Right atrium auricular region (tissue), 2 donors: Measurements from ENCODE around the gene YES1. TPM values are rescaled to one million over a fixed set of nuclear protein-coding genes. Genes with fewer than 3 reads are reported as not detected.
"Not testable (repeated sequence)": the region's sequence is repeated elsewhere in the genome, so short reads cannot be mapped to it uniquely, and the experiment has no call there.

Experiments
- DNase-seq: peaks from one replicate; pipeline ENCODE4 v3.0.0-alpha.2; 2019; ENCODE audit warnings: low spot score
- H3K27ac ChIP-seq, 2 donors: fragments of 200-600 bp; sonication (generic); 1 replicate in 1 of 2; 2 replicates in 1 of 2; pipeline ENCODE4 v1.5.1; 2016 to 2019
- H3K27me3 ChIP-seq, 2 donors: fragments of 200-600 bp; sonication (generic); one replicate each; pipeline versions ENCODE4 v1.5.1 to v1.6.0; 2017 to 2019
- H3K36me3 ChIP-seq: fragments of 200-600 bp; sonication (generic); one replicate; pipeline ENCODE4 v1.5.1; 2016
- H3K4me1 ChIP-seq, 2 donors: fragments of 200-600 bp; sonication (generic); one replicate each; pipeline versions ENCODE4 v1.5.1 to v1.6.0; 2017 to 2019
- H3K4me3 ChIP-seq, 2 donors: fragments of 200-600 bp; sonication (generic); 1 replicate in 1 of 2; 2 replicates in 1 of 2; pipeline ENCODE4 v1.5.1; 2017 to 2019; ENCODE audit warnings: mild to moderate bottlenecking in 1 of 2, moderate library complexity in 1 of 2
- H3K9me3 ChIP-seq, 2 donors: fragments of 200-600 bp; sonication (generic); one replicate each; pipeline ENCODE4 v1.5.1; 2019
- total RNA-seq, 2 donors: library from RNA; depleted of rRNA; stranded (reverse); fragments of >200 nt; gene quantifications; one replicate each; pipeline ENCODE4 v1.1.0, GENCODE V29; 2016
- TF ChIP-seq, protein P1 (sequence below), 2 donors: fragments of 200-600 bp; sonication (generic); IDR thresholded peaks; one replicate each; pipeline ENCODE4 v1.5.1; 2019; ENCODE audit warnings: antibody characterized with exemption in 2 of 2

Gene YES1
- total RNA-seq, 2 donors from 2014 or later: 20.3 to 37.3 TPM

DNA sequence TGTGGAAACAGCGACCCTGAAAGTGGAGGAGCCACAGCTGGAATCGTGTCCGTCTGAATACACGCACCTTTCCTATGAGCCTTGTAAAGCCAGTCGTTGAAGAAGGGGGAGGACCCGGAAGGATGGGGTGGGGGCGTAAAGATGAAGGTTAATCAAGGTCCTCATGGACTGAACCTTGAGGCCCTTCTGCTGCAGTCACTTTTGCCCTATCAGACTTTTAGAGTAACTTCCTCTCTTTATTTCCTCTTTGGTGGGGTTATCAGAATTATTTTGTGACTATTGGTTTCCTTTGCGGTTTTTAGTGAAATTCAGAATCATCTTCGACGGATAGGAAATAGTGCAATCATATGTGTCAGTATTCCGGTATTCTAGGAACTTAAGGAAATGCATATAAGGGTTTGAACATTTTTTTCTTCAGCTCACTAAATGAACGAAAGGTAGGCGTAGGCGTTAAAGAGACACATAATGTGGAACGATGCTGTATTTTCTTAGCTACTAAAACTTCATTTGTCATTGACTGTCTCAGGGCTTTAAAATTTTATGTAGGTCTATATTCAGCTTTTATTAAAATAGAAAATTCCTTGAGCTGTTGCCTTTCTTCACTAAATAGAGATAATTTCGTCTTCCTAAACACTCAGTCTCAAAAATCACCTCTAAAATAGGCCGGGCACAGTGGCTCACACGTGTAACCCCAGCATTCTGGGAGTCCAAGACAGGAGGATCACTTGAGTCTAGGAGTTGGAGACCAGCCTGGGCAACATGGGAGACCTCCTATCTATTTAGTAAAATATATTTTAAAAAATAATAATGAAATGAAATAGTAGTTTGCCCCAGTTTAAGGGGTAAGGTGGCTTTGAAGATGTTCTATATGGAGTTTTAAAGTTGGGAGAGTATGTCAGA, 1.4 kb upstream of the YES1 start:
- no peak for DNase-seq
- no peaks in the 10 kb centered on the region for H3K36me3 ChIP-seq
- H3K27me3 ChIP-seq: no peaks in the 10 kb centered on the region
- peak overlapping the region; percentile 95 to 98 for H3K27ac ChIP-seq
- H3K9me3 ChIP-seq: no peaks in the 10 kb centered on the region
- H3K4me1 ChIP-seq: peaks cover 0 to 22% of the 10 kb centered on the region in 2 donors
- H3K4me3 ChIP-seq: peak overlapping the region; percentile 80 to 81
- TF ChIP-seq, protein P1, sequence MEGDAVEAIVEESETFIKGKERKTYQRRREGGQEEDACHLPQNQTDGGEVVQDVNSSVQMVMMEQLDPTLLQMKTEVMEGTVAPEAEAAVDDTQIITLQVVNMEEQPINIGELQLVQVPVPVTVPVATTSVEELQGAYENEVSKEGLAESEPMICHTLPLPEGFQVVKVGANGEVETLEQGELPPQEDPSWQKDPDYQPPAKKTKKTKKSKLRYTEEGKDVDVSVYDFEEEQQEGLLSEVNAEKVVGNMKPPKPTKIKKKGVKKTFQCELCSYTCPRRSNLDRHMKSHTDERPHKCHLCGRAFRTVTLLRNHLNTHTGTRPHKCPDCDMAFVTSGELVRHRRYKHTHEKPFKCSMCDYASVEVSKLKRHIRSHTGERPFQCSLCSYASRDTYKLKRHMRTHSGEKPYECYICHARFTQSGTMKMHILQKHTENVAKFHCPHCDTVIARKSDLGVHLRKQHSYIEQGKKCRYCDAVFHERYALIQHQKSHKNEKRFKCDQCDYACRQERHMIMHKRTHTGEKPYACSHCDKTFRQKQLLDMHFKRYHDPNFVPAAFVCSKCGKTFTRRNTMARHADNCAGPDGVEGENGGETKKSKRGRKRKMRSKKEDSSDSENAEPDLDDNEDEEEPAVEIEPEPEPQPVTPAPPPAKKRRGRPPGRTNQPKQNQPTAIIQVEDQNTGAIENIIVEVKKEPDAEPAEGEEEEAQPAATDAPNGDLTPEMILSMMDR (IDR thresholded peaks at IDR 0.05): no peak

- no peaks in the 10 kb centered on the region for H3K36me3 ChIP-seq
- peak overlapping the region; percentile 95 to 98 for H3K27ac ChIP-seq
- TF ChIP-seq, protein P1 (IDR thresholded peaks at IDR 0.05): no peak
- peak overlapping the region; percentile 80 to 81 for H3K4me3 ChIP-seq
- no peaks in the 10 kb centered on the region for H3K27me3 ChIP-seq
- H3K4me1 ChIP-seq: peaks cover 0 to 31% of the 10 kb centered on the region in 2 donors
- no peaks in the 10 kb centered on the region for H3K9me3 ChIP-seq
- peak; percentile 89 for DNase-seq
Measured at GRCh38 chr18:812376-813171, 532 bp upstream of the YES1 start.

- H3K9me3 ChIP-seq: no peaks in the 10 kb centered on the region
- DNase-seq: no peak
- no peaks in the 10 kb centered on the region for H3K27me3 ChIP-seq
- no peaks in the 10 kb centered on the region for H3K36me3 ChIP-seq
- H3K27ac ChIP-seq: peak overlapping the region; percentile 95 to 98
- H3K4me1 ChIP-seq: peaks cover 0 to 36% of the 10 kb centered on the region in 2 donors
- peak overlapping the region; percentile 80 to 81 for H3K4me3 ChIP-seq
- TF ChIP-seq, protein P1 (IDR thresholded peaks at IDR 0.05): no peak
Measured at GRCh38 chr18:811182-811891, 705 bp downstream of the YES1 start.

- Histone ChIP-seq H3K36me3 (no peaks in the 10 kb centered on the region), H3K4me1 (peaks cover 0 to 46% of the 10 kb centered on the region in 2 donors), H3K9me3 (no peaks in the 10 kb centered on the region), H3K27ac (no peak overlapping the region), H3K4me3 (no peak overlapping the region), H3K27me3 (no peaks in the 10 kb centered on the region)
- no peak for DNase-seq
- TF ChIP-seq, protein P1 (IDR thresholded peaks at IDR 0.05): no peak
Measured at GRCh38 chr18:809985-810642, 1.9 kb downstream of the YES1 start.

DNA sequence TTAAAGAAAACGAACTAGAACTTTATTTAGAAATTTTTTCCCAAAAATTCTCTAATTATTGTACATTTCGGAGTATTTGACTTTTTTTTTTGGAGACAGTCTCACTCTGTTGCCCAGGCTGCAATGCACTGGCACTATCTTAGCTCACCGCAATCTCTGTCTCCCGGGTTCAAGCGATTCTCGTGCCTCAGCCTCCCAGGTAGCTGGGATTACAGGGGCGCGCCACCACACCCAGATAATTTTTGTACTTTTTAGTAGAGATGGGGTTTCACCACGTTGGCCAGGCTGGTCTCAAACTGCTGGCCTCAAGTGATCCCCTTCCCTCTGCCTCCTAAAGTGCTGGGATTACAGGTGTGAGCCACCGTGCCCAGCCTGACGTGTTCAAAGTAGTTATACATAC, 2.8 kb downstream of the YES1 start:
- H3K27me3 ChIP-seq, H3K36me3 ChIP-seq, H3K27ac ChIP-seq, DNase-seq, H3K9me3 ChIP-seq, H3K4me3 ChIP-seq: not testable (repeated sequence)
- H3K4me1 ChIP-seq: peaks cover 0 to 48% of the 10 kb centered on the region in 2 donors
